GM23338 (cell line): ENCODE results near the gene PABPC3. TPM values are rescaled to one million over a fixed set of nuclear protein-coding genes. Genes with fewer than 3 reads are reported as not detected.

Source experiments
- ATAC-seq: fragments of 200-7000 bp; cut with Tn5 transposase; 3 replicates; pipeline ENCODE4 v1.9.1; 2020
- DNase-seq: peaks from one replicate; pipeline ENCODE4 v3.0.0-alpha.2; 2015; ENCODE audit warnings: low spot score
- H2AFZ ChIP-seq: fragments of 200-600 bp; sonication (generic); 2 replicates; pipeline ENCODE4 v1.8.0; 2016; ENCODE audit warnings: antibody characterized with exemption, mild to moderate bottlenecking, moderate library complexity
- H3F3A ChIP-seq: fragments of 200-600 bp; sonication (generic); replicated peaks from 2 replicates; pipeline ENCODE4 v1.8.0; 2017; ENCODE audit warnings: antibody characterized with exemption, mixed run types, low read depth
- H3K27ac ChIP-seq: fragments of 200-600 bp; sonication (generic); 2 replicates; pipeline ENCODE4 v1.6.1; 2016; ENCODE audit warnings: low read depth
- H3K27me3 ChIP-seq: fragments of 200-600 bp; sonication (generic); 2 replicates; pipeline ENCODE4 v1.8.0; 2016; ENCODE audit warnings: mild to moderate bottlenecking, mixed run types, moderate library complexity; ENCODE audit not compliant: insufficient read depth
- H3K36me3 ChIP-seq: fragments of 200-600 bp; sonication (generic); 2 replicates; pipeline ENCODE4 v1.8.0; 2016; ENCODE audit warnings: mild to moderate bottlenecking; ENCODE audit not compliant: insufficient read depth
- H3K4me1 ChIP-seq: fragments of 200-600 bp; sonication (generic); 2 replicates; pipeline ENCODE4 v1.8.0; 2016; ENCODE audit warnings: mild to moderate bottlenecking, moderate library complexity; ENCODE audit not compliant: insufficient read depth
- H3K4me2 ChIP-seq: fragments of 200-600 bp; sonication (generic); 2 replicates; pipeline ENCODE4 v1.7.1; 2017; ENCODE audit warnings: mixed run types
- H3K4me3 ChIP-seq: fragments of 200-600 bp; sonication (generic); 2 replicates; pipeline ENCODE4 v1.6.1; 2016; ENCODE audit warnings: mixed run types
- H3K79me2 ChIP-seq: fragments of 200-600 bp; sonication (generic); replicated peaks from 2 replicates; pipeline ENCODE4 v1.8.0; 2017; ENCODE audit warnings: mild to moderate bottlenecking; ENCODE audit not compliant: insufficient read depth
- H3K9me2 ChIP-seq: fragments of 200-600 bp; sonication (generic); 2 replicates; pipeline ENCODE4 v1.8.0; 2017; ENCODE audit not compliant: insufficient read depth
- H4K20me1 ChIP-seq: fragments of 200-600 bp; sonication (generic); replicated peaks from 2 replicates; pipeline ENCODE4 v1.8.0; 2017; ENCODE audit warnings: mild to moderate bottlenecking; ENCODE audit not compliant: insufficient read depth
- H3K27ac Mint-ChIP-seq: 2 replicates; pipeline ENCODE4 v1.8.0; 2020; ENCODE audit warnings: inconsistent platforms, mild to moderate bottlenecking, moderate library complexity, mixed read lengths
- H3K27me3 Mint-ChIP-seq: 3 replicates; pipeline ENCODE4 v1.8.0; 2022; ENCODE audit warnings: low read depth, mild to moderate bottlenecking, moderate library complexity, mixed read lengths, inconsistent platforms; ENCODE audit not compliant: insufficient read depth, poor library complexity
- H3K36me3 Mint-ChIP-seq: 3 replicates; pipeline ENCODE4 v1.8.0; 2021; ENCODE audit warnings: low read depth, mild to moderate bottlenecking, inconsistent platforms, moderate library complexity, mixed read lengths
- H3K4me1 Mint-ChIP-seq: 3 replicates; pipeline ENCODE4 v1.8.0; 2020; ENCODE audit warnings: mild to moderate bottlenecking, inconsistent platforms, mixed read lengths
- H3K4me3 Mint-ChIP-seq: 3 replicates; pipeline ENCODE4 v1.8.0; 2021; ENCODE audit warnings: moderate library complexity, mild to moderate bottlenecking, inconsistent platforms, mixed read lengths
- H3K9me3 Mint-ChIP-seq: 3 replicates; pipeline ENCODE4 v1.8.0; 2020; ENCODE audit warnings: moderate library complexity, mild to moderate bottlenecking, inconsistent platforms, mixed read lengths
- CREB1 ChIP-seq: fragments of 250-450 bp; sonication (Bioruptor Pico); IDR thresholded peaks from 2 replicates; pipeline ENCODE4 v1.5.0; 2020; ENCODE audit warnings: low read depth, mild to moderate bottlenecking, moderate library complexity
- CTCF ChIP-seq, 2 experiments: fragments of 200-600 bp in 1 of 2; sonication (generic) in 1 of 2; conservative IDR thresholded peaks; 2 replicates each; pipeline versions ENCODE4 v1.5.1 to v1.6.1; 2016 to 2017; ENCODE audit warnings: antibody characterized with exemption in 2 of 2, low read depth in 2 of 2, mild to moderate bottlenecking in 2 of 2, moderate library complexity in 1 of 2
- ETS1 ChIP-seq: IDR thresholded peaks from 2 replicates; pipeline ENCODE4 v1.6.1; 2016; ENCODE audit warnings: antibody characterized with exemption
- EZH2 ChIP-seq: fragments of 200-600 bp; sonication (generic); IDR thresholded peaks from one replicate; pipeline ENCODE4 v1.8.0; 2017; ENCODE audit warnings: antibody characterized with exemption, mild to moderate bottlenecking, low read depth; ENCODE audit not compliant: unreplicated experiment
- EZH2phosphoT487 ChIP-seq: fragments of 200-600 bp; sonication (generic); IDR thresholded peaks from one replicate; pipeline ENCODE4 v1.8.1; 2018; ENCODE audit warnings: antibody characterized with exemption; ENCODE audit not compliant: unreplicated experiment
- JUNB ChIP-seq: IDR thresholded peaks from one replicate; pipeline ENCODE4 v1.6.1; 2016; ENCODE audit warnings: antibody characterized with exemption; ENCODE audit not compliant: unreplicated experiment
- NANOG ChIP-seq: IDR thresholded peaks from 2 replicates; pipeline ENCODE4 v1.6.1; 2016; ENCODE audit warnings: antibody characterized with exemption, borderline replicate concordance
- POLR2AphosphoS5 ChIP-seq: IDR thresholded peaks from 2 replicates; pipeline ENCODE4 v1.6.1; 2016; ENCODE audit warnings: antibody characterized with exemption, low read depth
- REST ChIP-seq: IDR thresholded peaks from one replicate; pipeline ENCODE4 v1.6.1; 2018; ENCODE audit warnings: antibody characterized with exemption; ENCODE audit not compliant: unreplicated experiment
- STAT1 ChIP-seq: IDR thresholded peaks from one replicate; pipeline ENCODE4 v1.6.1; 2016; ENCODE audit warnings: antibody characterized with exemption; ENCODE audit not compliant: unreplicated experiment
- ZNF114 ChIP-seq: fragments of 250-450 bp; sonication (Bioruptor Pico); IDR thresholded peaks from 2 replicates; pipeline ENCODE4 v1.5.0; 2020; ENCODE audit warnings: mild to moderate bottlenecking, moderate library complexity
- ZNF462 ChIP-seq: fragments of 250-450 bp; sonication (Bioruptor Pico); IDR thresholded peaks from 2 replicates; pipeline ENCODE4 v1.5.0; 2020; ENCODE audit warnings: mild to moderate bottlenecking, moderate library complexity
- polyA plus RNA-seq: library from polyadenylated mRNA; unstranded; fragments of >200 nt; fragmentation: Nextera tagmentation; extraction: Ambion mirVana; gene quantifications from 2 replicates; pipeline ENCODE4 v1.2.1, GENCODE V29; 2016
- total RNA-seq: library from RNA; depleted of rRNA; stranded (reverse); fragments of >200 nt; shearing (Covaris generic); gene quantifications from 2 replicates; pipeline ENCODE4 v1.2.3, GENCODE V29; 2014

The PABPC3 gene
- total and polyA plus RNA-seq, 2 experiments from 2014 or later = 0.55 to 1.2 TPM

- no peak overlapping the region for H3K4me3 Mint-ChIP-seq
- no peak overlapping the region for H3K27ac ChIP-seq
- H3K4me3 ChIP-seq = no peak overlapping the region
- no peak for TF ChIP-seq CREB1 (CRISPR knock-in tag)
- no peak for TF ChIP-seq ZNF462 (CRISPR knock-in tag)
- no peak for TF ChIP-seq EZH2phosphoT487
- no peak for TF ChIP-seq REST
- no peak for TF ChIP-seq JUNB
- no peak for TF ChIP-seq ZNF114
- TF ChIP-seq ETS1 = no peak
- no peak for TF ChIP-seq NANOG
- no peak for TF ChIP-seq STAT1
- TF ChIP-seq EZH2 = no peak
- no peak for TF ChIP-seq CTCF (conservative IDR thresholded peaks at IDR 0.05; ENCODE audit: low read depth in 2 of 2)
- TF ChIP-seq POLR2AphosphoS5 = no peak
- H3K9me2 ChIP-seq = no peaks in the 10 kb centered on the region
- H3K9me3 Mint-ChIP-seq = peaks cover 22% of the 10 kb centered on the region; the same call in 2 of the 3 replicates
- ATAC-seq = no peak
- no peak for DNase-seq
- H3K36me3 Mint-ChIP-seq = peaks cover 9% of the 10 kb centered on the region; the same call in 1 of the 3 replicates
- no peak overlapping the region for H3K27ac Mint-ChIP-seq
- H3F3A ChIP-seq = no peaks in the 10 kb centered on the region
- H2AFZ ChIP-seq = no peak overlapping the region
- no peaks in the 10 kb centered on the region for H3K36me3 ChIP-seq
- H3K4me1 Mint-ChIP-seq = peaks cover 9% of the 10 kb centered on the region; the same call in 2 of the 3 replicates
- peaks cover 16% of the 10 kb centered on the region for H3K27me3 ChIP-seq
- H3K4me1 ChIP-seq = peaks cover 3% of the 10 kb centered on the region; the same call in 1 of the 2 replicates
- H4K20me1 ChIP-seq = no peaks in the 10 kb centered on the region; the same call in 1 of the 2 replicates
- no peaks in the 10 kb centered on the region for H3K79me2 ChIP-seq
- H3K4me2 ChIP-seq = no peak overlapping the region
- peaks cover 19% of the 10 kb centered on the region for H3K27me3 Mint-ChIP-seq
These were observed 44.9 kb upstream of the PABPC3 start for GRCh38 chr13:25051065-25051464.
